Gastroesophageal sphincter (tissue), 3 donors: ENCODE results near the gene DCAF12L1.

Experiments used
- CTCF ChIP-seq, 4 experiments: fragments of 200-600 bp in 2 of 4; fragments of 450-650 bp in 2 of 4; sonication (generic) in 1 of 4; IDR thresholded peaks; one replicate each; pipeline ENCODE4 v1.5.1; 2017 to 2019; ENCODE audit warnings: antibody characterized with exemption in 4 of 4, mild to moderate bottlenecking in 2 of 4, moderate library complexity in 2 of 4
- POLR2A ChIP-seq, 2 donors: fragments of 450-650 bp; IDR thresholded peaks; one replicate each; pipeline ENCODE4 v1.6.1; 2017; ENCODE audit warnings: antibody characterized with exemption in 2 of 2, mild to moderate bottlenecking in 2 of 2, moderate library complexity in 1 of 2
- POLR2AphosphoS5 ChIP-seq: sonication (generic); formaldehyde crosslinking; IDR thresholded peaks from one replicate; pipeline ENCODE4 v1.6.1; 2017; ENCODE audit warnings: antibody characterized with exemption

- TF ChIP-seq POLR2AphosphoS5 (no peak), CTCF (IDR thresholded peaks at IDR 0.05) (no peak), POLR2A (IDR thresholded peaks at IDR 0.05) (no peak)
Observed at GRCh38 chrX:126550816-126551215, 1.8 kb downstream of the DCAF12L1 start.
